ENCODE measurements around the gene FGFBP2.

- TF ChIP-seq CTCF (conservative IDR thresholded peaks at IDR 0.05) = no peak
- TF ChIP-seq EZH2 (IDR thresholded peaks at IDR 0.05; ENCODE audit: low read depth) = no peak
Measured at GRCh38 chr4:15944895-15945294, 18.1 kb downstream of the FGFBP2 start.

All from PC-9 (cell line).